Heart right ventricle (tissue), 16 donors: ENCODE data around the gene RIC8A. TPM values are rescaled to one million over a fixed set of nuclear protein-coding genes. Genes with fewer than 3 reads are reported as not detected.
A peak's percentile ranks its signal among the peaks of the same experiment; 100 is the strongest.

ENCODE experiments used
- ATAC-seq, 8 donors: fragments of 200-7000 bp; cut with Tn5 transposase; one replicate each; pipeline ENCODE4 v1.9.1; 2020; ENCODE audit warnings: mild to moderate bottlenecking in 8 of 8, moderate library complexity in 8 of 8, moderate number of reproducible peaks in 1 of 8
- DNase-seq, 2 donors: peaks; one replicate each; pipeline ENCODE4 v3.0.0-alpha.2; 2020
- H3K27ac ChIP-seq, 10 donors: fragments of 200-600 bp; sonication (generic) in 2 of 10; one replicate each; pipeline versions ENCODE4 v1.5.0 to v1.8.0; 2020 to 2022; ENCODE audit warnings: mild to moderate bottlenecking in 3 of 10
- H3K27me3 ChIP-seq, 7 donors: fragments of 200-600 bp; one replicate each; pipeline ENCODE4 v1.8.0; 2021 to 2022; ENCODE audit warnings: mild to moderate bottlenecking in 2 of 7
- H3K36me3 ChIP-seq, 9 donors: fragments of 200-600 bp; sonication (generic) in 1 of 9; one replicate each; pipeline versions ENCODE4 v1.5.0 to v1.8.0; 2020 to 2022; ENCODE audit warnings: mild to moderate bottlenecking in 2 of 9
- H3K4me1 ChIP-seq, 9 donors: fragments of 200-600 bp; sonication (generic) in 1 of 9; one replicate each; pipeline versions ENCODE4 v1.5.0 to v1.8.0; 2020 to 2022; ENCODE audit warnings: mild to moderate bottlenecking in 4 of 9
- H3K4me3 ChIP-seq, 10 donors: fragments of 200-600 bp; sonication (generic) in 2 of 10; one replicate each; pipeline versions ENCODE4 v1.5.0 to v1.8.0; 2020 to 2022; ENCODE audit warnings: mild to moderate bottlenecking in 7 of 10, moderate library complexity in 2 of 10
- H3K9me3 ChIP-seq, 11 donors: fragments of 200-600 bp in 10 of 11; sonication (generic) in 2 of 11; one replicate each; pipeline versions ENCODE4 v1.5.0 to v1.8.0; 2013 to 2022; ENCODE audit warnings: mild to moderate bottlenecking in 2 of 11, control low read depth in 1 of 11, moderate library complexity in 1 of 11
- WGBS, 2 donors: extraction: QIAGEN DNeasy Blood & Tissue Kit; methylation state at CpG; one replicate each; pipeline ENCODE4 v1.1.7; 2013; ENCODE audit warnings: inconsistent platforms in 1 of 2; 5-methylcytosine and 5-hydroxymethylcytosine counted together
- intact Hi-C, 10 donors: fragments of 100-400 bp; cut with DNase I; formaldehyde crosslinking; loops; one replicate each; pipeline versions ENCODE4 v1.11.1 to v1.14.2; 2022
- polyA plus RNA-seq, 2 donors: library from polyadenylated mRNA; stranded (reverse); fragments of 200-250 nt; gene quantifications; one replicate each; pipeline ENCODE4 v1.2.3, GENCODE V29; 2013
- total RNA-seq, 10 donors: library from RNA; stranded (reverse); fragmentation: NEBNext Ultra II Directional in 3 of 10; extraction: Animal tissue kit (Norgen Biotek cat#: 25700) in 3 of 10; gene quantifications; one replicate each; pipeline versions ENCODE4 v1.2.1 to v1.2.4, GENCODE V29; 2021 to 2023
- TF ChIP-seq, protein P1 (sequence below), 9 donors: fragments of 200-600 bp; sonication (generic) in 2 of 9; IDR thresholded peaks; one replicate each; pipeline versions ENCODE4 v1.5.0 to v1.8.0; 2021 to 2022; ENCODE audit warnings: antibody characterized with exemption in 9 of 9, mild to moderate bottlenecking in 5 of 9, moderate library complexity in 1 of 9
- donor health status: Arrhythmogenic right ventricular cardiomyopathy.
- donor health status: ischemic (EF 13 %, LVEDD 7.1; RV severe dilation, severe dysfunction).
- donor health status: healthy with polysubstance abuse.
- donor health status: DM: no; HTN: yes; CAD: no.
- donor health status: DM: no; HTN: no; CAD: no.
- donor health status: ischemic (EF 25% LVEDD 6.9; RV normal size, moderate dysfunction).
- donor health status: ischemic (EF 25% LVEDD 5.7; RV mildly dilated, moderate dysfunction).
- donor health status: healthy.
- donor health status: DM: yes; HTN: yes; CAD: no.
- donor health status: Ischemic cardiomyopathy.
- donor health status: ischemic (EF 35%, LVEDD 5.7; RV mildly dilated, moderate dysfunction).
- donor health status: nonischemic (EF 11% LVEDD 7.7; RV severe dilation, severe dysfunction).
- donor health status: DM: yes; HTN: yes; CAD: no.
- donor health status: PGD.
- donor health status: ischemic (EF 29% LVEDD 5.4; RV normal size, mild dysfunction).
- donor health status: nonischemic (EF 23%, LVEDD 6.1; RV moderate dilation, normal function).

RIC8A gene
- total and polyA plus RNA-seq, 12 donors: 38.4 to 82.1 (median 59.5) TPM

DNA sequence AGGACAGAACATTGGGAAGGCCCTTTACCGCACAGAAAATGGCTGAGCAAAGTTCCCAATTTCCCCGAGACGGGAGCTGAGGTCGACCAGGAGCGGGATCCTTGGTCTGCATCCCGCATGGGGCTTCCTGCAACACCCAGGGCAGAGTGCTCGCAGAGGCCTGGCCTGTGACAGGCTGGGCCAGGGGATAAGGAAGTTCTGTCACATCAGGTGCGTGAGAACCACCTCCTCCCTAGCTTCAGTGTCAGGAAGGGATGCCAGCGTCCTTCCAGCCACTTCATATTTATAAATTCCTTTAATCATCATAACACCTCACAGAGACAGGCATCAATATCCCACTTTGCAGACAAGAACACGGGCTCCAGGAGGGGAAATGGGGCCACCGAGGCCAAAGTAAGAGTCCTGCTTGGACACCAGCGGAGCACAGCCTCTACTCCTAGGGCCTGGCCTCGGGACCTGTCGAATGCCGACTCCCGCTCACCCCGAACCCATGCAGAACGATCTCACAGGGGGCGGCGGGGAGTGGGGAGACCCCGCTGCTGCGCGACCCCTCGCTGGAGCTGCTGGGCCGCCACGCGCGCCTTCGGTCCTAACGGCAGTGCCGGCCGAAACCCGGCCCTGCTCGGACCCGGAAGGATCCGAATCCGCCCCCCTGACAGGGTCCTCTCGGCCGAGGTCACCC, 841 bp upstream of the RIC8A start:
- Histone ChIP-seq H3K9me3 (no peaks in the 10 kb centered on the region), H3K4me3 (peak overlapping the region; percentile 79 to 96 (median 90)), H3K27me3 (no peaks in the 10 kb centered on the region), H3K36me3 (peaks cover 0 to 65% (median 14%) of the 10 kb centered on the region in 9 donors), H3K4me1 (peaks cover 20 to 69% (median 39%) of the 10 kb centered on the region in 9 donors), H3K27ac (peak overlapping the region; percentile 96 to 100 (median 98))
- ATAC-seq (peak in 5 of 8 donors; percentile 0 to 4 (median 1)), DNase-seq (no peak)
- TF ChIP-seq, protein P1, sequence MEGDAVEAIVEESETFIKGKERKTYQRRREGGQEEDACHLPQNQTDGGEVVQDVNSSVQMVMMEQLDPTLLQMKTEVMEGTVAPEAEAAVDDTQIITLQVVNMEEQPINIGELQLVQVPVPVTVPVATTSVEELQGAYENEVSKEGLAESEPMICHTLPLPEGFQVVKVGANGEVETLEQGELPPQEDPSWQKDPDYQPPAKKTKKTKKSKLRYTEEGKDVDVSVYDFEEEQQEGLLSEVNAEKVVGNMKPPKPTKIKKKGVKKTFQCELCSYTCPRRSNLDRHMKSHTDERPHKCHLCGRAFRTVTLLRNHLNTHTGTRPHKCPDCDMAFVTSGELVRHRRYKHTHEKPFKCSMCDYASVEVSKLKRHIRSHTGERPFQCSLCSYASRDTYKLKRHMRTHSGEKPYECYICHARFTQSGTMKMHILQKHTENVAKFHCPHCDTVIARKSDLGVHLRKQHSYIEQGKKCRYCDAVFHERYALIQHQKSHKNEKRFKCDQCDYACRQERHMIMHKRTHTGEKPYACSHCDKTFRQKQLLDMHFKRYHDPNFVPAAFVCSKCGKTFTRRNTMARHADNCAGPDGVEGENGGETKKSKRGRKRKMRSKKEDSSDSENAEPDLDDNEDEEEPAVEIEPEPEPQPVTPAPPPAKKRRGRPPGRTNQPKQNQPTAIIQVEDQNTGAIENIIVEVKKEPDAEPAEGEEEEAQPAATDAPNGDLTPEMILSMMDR (IDR thresholded peaks at IDR 0.05): no peak
- WGBS, 2 donors: 2 to 3% methylated on average over 39 of the region's 39 CpGs
- intact Hi-C loops: loop anchor here in 5 of 10 donors (5.0 to 10.0 kb wide), 4 partner anchors 148 to 298 kb away; partner anchors contain the start of gene RNH1 (in 1 of the 5)

DNA sequence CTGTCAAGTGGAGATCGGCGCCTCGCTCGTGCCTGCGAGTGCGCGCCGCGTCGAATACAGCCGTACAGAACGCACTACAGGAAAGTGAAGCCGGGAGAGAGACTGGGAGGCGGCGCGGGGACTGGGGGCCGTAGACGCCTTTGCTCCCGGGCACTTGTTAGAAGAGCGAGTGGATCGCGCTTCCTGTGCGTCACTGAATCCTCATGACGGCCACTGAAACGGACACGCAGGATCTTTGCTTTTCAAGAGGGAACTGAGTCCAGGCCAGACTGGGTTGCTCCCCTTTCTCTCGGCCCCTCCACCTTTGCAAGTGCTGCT, 314 bp downstream of the RIC8A start:
- DNase-seq (peak in 1 of 2 donors; percentile 55), ATAC-seq (peak in 7 of 8 donors; percentile 3 to 36 (median 10))
- intact Hi-C loops: loop anchor here in 5 of 10 donors (1.0 to 10.0 kb wide), 6 partner anchors 28 to 297 kb away; partner anchors contain the start of genes PSMD13 (in 3 of the 5), SIRT3 (in 3 of the 5) and RNH1 (in 1 of the 5)
- H3K4me3 ChIP-seq: peak overlapping the region; percentile 79 to 96 (median 90)
- TF ChIP-seq, protein P1 (IDR thresholded peaks at IDR 0.05): no peak
- peaks cover 0 to 65% (median 25%) of the 10 kb centered on the region in 9 donors for H3K36me3 ChIP-seq
- H3K27me3 ChIP-seq: no peaks in the 10 kb centered on the region
- no peaks in the 10 kb centered on the region for H3K9me3 ChIP-seq
- WGBS, 2 donors: 0% methylated on average over 27 of the region's 27 CpGs
- peaks cover 20 to 66% (median 39%) of the 10 kb centered on the region in 9 donors for H3K4me1 ChIP-seq
- H3K27ac ChIP-seq: peak overlapping the region; percentile 96 to 100 (median 98)

DNA sequence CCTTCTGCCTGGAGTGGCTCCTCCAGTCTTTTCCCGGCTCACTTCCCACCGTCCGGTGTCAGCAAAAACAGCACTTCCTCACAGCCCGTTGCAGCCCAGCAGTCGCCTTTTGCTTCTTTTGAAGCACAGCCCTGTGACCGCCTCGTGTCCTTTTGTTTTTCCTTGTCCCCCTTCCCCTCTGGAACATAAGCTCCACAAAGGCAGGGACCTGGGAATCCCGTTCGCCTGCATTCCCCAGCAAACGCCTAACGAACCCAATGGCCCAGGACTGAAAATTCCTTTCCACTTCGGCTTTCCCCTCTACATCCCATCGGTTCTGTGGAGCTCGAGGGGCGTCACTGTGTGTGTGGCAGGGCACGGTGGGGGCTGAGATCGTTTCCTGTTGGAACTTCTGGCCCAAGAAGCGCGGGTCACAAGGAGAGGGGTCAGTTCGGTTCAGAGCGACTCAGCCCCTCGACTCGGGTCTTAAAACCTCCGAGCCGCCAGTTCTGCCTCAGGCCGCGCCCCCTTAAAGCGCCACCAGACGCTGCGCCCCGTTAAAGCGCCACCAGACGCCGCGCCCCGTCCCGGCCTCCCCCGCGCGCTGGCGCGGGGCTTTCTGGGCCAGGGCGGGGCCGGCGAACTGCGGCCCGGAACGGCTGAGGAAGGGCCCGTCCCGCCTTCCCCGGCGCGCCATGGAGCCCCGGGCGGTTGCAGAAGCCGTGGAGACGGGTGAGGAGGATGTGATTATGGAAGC, 841 bp downstream of the RIC8A start:
- ATAC-seq (peak; percentile 73 to 86 (median 82)), DNase-seq (peak; percentile 74 to 85)
- H3K36me3 ChIP-seq: peaks cover 0 to 65% (median 29%) of the 10 kb centered on the region in 9 donors
- peak overlapping the region; percentile 96 to 100 (median 98) for H3K27ac ChIP-seq
- no peaks in the 10 kb centered on the region for H3K27me3 ChIP-seq
- 0 to 1% methylated on average over 57 of the region's 57 CpGs for WGBS, 2 donors
- peaks cover 20 to 63% (median 39%) of the 10 kb centered on the region in 9 donors for H3K4me1 ChIP-seq
- H3K4me3 ChIP-seq: peak overlapping the region; percentile 79 to 96 (median 90)
- TF ChIP-seq, protein P1 (IDR thresholded peaks at IDR 0.05): no peak
- intact Hi-C loops: loop anchor here in 5 of 10 donors (1.0 to 10.0 kb wide), 6 partner anchors 28 to 296 kb away; partner anchors contain the start of genes PSMD13 (in 3 of the 5), SIRT3 (in 3 of the 5) and RNH1 (in 1 of the 5)
- no peaks in the 10 kb centered on the region for H3K9me3 ChIP-seq

DNA sequence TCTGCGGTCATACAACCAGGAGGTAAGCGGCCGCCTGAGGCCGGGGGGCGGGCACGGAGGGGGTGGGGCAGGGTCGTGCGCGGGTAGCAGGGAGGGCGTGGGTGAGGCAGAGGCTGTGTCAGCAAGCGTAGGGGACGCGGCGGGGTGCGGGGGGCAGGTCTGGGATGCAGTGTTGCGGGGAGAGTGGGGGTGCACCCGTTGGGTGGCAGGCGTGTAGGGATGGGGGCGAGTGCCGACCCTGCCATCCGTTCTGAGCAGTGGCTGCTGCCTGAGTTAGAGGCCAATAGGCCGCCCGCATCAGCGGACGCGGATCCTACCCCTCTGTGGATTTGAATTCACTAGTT, 1.4 kb downstream of the RIC8A start:
- DNase-seq: peak in 1 of 2 donors; percentile 35
- WGBS, 2 donors: 0 to 1% methylated on average over 22 to 26 of the region's 26 CpGs
- H3K4me1 ChIP-seq: peaks cover 20 to 57% (median 39%) of the 10 kb centered on the region in 9 donors
- H3K4me3 ChIP-seq: peak overlapping the region; percentile 79 to 96 (median 90)
- ATAC-seq: peak in 4 of 8 donors; percentile 0 to 10 (median 4)
- no peaks in the 10 kb centered on the region for H3K9me3 ChIP-seq
- no peaks in the 10 kb centered on the region for H3K27me3 ChIP-seq
- peak overlapping the region; percentile 96 to 100 (median 98) for H3K27ac ChIP-seq
- H3K36me3 ChIP-seq: peaks cover 0 to 65% (median 32%) of the 10 kb centered on the region in 9 donors
- intact Hi-C loops: loop anchor here in 5 of 10 donors (1.0 to 10.0 kb wide), 6 partner anchors 27 to 296 kb away; partner anchors contain the start of genes PSMD13 (in 3 of the 5), SIRT3 (in 3 of the 5) and RNH1 (in 1 of the 5)
- TF ChIP-seq, protein P1 (IDR thresholded peaks at IDR 0.05): no peak
